Fibroblast of skin of scalp (primary cell): ENCODE measurements around the gene CNP.
"Not testable (repeated sequence)": the region's sequence is repeated elsewhere in the genome, so short reads cannot be mapped to it uniquely, and the experiment has no call there.

Source experiments
- DNase-seq: peaks from one replicate; pipeline ENCODE4 v3.0.0-alpha.2; 2013

Gene CNP

GRCh38 chr17:42010266-42010680 lies 43.7 kb downstream of the CNP start:
- peak; percentile 58 for DNase-seq

- DNase-seq, result peak; percentile 20
Observed at GRCh38 chr17:42010898-42011516, 44.4 kb downstream of the CNP start.

- DNase-seq, result not testable (repeated sequence)
Observed at GRCh38 chr17:42012363-42012762, 45.8 kb downstream of the CNP start.

GRCh38 chr17:42013740-42014139 lies 47.1 kb downstream of the CNP start:
- not testable (repeated sequence) for DNase-seq

- no peak for DNase-seq
Observed at GRCh38 chr17:42016411-42016831, 49.8 kb downstream of the CNP start.

GRCh38 chr17:42016941-42017865 lies 50.6 kb downstream of the CNP start, which contains the start of gene DNAJC7:
TSS of gene DNAJC7 (minus strand) at chr17:42017439. CDS start at chr17:42017416, 23 bp downstream.
- DNase-seq, result peak; percentile 94

- no peak for DNase-seq
Observed at GRCh38 chr17:42017866-42018200, 51.2 kb downstream of the CNP start.

GRCh38 chr17:42018339-42018738 lies 51.7 kb downstream of the CNP start:
- no peak for DNase-seq

- no peak for DNase-seq
Observed at GRCh38 chr17:42018988-42019387, 52.4 kb downstream of the CNP start.

GRCh38 chr17:42019509-42020404 lies 53.2 kb downstream of the CNP start, which contains the start of gene NKIRAS2:
TSS of gene NKIRAS2 (plus strand) at chr17:42020090. CDS start at chr17:42021578, 1,488 bp downstream.
- peak; percentile 91 for DNase-seq

GRCh38 chr17:42020845-42021244 lies 54.2 kb downstream of the CNP start:
- not testable (repeated sequence) for DNase-seq

GRCh38 chr17:42023524-42024349 lies 57.1 kb downstream of the CNP start:
- DNase-seq, result no peak

GRCh38 chr17:42025191-42025579 lies 58.6 kb downstream of the CNP start:
- DNase-seq, result no peak

GRCh38 chr17:42025936-42026335 lies 59.3 kb downstream of the CNP start:
- no peak for DNase-seq

GRCh38 chr17:42026857-42027589 lies 60.4 kb downstream of the CNP start:
- no peak for DNase-seq
